Hindlimb muscle (tissue), 1 donor: Measurements from ENCODE around the gene DYSF. TPM values are rescaled to one million over a fixed set of nuclear protein-coding genes. Genes with fewer than 3 reads are reported as not detected.

Experiments used
- polyA plus RNA-seq: library from polyadenylated mRNA; unstranded; fragments of 120-200 nt; gene quantifications from one replicate; pipeline ENCODE4 v1.2.1, GENCODE V29; 2013; ENCODE audit not compliant: insufficient read length

The DYSF gene
- polyA plus RNA-seq, 1 donor, result 185 TPM

Other genes with a start within 250 kb of the DYSF start
- gene PAIP2B, start 226.5 kb upstream of the DYSF start, polyA plus RNA-seq, result 3.5 TPM
- gene ZNF638, start 121.8 kb upstream of the DYSF start, polyA plus RNA-seq, result 84.3 TPM